Fibroblast of lung (primary cell): ENCODE data around the gene ZNF92.

ENCODE experiments used
- EZH2 ChIP-seq: IDR thresholded peaks from 2 replicates; pipeline ENCODE4 v1.5.1; 2012; ENCODE audit warnings: low read length, control low read depth, mild to moderate bottlenecking; ENCODE audit errors: missing control alignments
- TF ChIP-seq, protein P1 (sequence below), 2 donors: IDR thresholded peaks in 1 of 2; conservative IDR thresholded peaks in 1 of 2; 1 replicate in 1 of 2; 2 replicates in 1 of 2; pipeline ENCODE4 v1.5.1; 2011 to 2012; ENCODE audit warnings: low read length in 2 of 2, control low read depth in 1 of 2, inconsistent platforms in 1 of 2, low read depth in 1 of 2, mild to moderate bottlenecking in 1 of 2

- TF ChIP-seq, protein P1, sequence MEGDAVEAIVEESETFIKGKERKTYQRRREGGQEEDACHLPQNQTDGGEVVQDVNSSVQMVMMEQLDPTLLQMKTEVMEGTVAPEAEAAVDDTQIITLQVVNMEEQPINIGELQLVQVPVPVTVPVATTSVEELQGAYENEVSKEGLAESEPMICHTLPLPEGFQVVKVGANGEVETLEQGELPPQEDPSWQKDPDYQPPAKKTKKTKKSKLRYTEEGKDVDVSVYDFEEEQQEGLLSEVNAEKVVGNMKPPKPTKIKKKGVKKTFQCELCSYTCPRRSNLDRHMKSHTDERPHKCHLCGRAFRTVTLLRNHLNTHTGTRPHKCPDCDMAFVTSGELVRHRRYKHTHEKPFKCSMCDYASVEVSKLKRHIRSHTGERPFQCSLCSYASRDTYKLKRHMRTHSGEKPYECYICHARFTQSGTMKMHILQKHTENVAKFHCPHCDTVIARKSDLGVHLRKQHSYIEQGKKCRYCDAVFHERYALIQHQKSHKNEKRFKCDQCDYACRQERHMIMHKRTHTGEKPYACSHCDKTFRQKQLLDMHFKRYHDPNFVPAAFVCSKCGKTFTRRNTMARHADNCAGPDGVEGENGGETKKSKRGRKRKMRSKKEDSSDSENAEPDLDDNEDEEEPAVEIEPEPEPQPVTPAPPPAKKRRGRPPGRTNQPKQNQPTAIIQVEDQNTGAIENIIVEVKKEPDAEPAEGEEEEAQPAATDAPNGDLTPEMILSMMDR (conservative IDR thresholded peaks at IDR 0.05 in 1 of 2, IDR thresholded peaks at IDR 0.05 in 1 of 2; ENCODE audit: low read depth in 1 of 2, low read length in 2 of 2), result no peak
- TF ChIP-seq EZH2, result no peak
These were observed 62.5 kb downstream of the ZNF92 start for GRCh38 chr7:65436163-65436562.
